Astrocyte (in vitro differentiated cells and primary cell): ENCODE data around the gene HNRNPF. TPM values are rescaled to one million over a fixed set of nuclear protein-coding genes. Genes with fewer than 3 reads are reported as not detected.

Experiments used
- DNase-seq: peaks from one replicate; pipeline ENCODE4 v3.0.0-alpha.2; 2010; ENCODE audit warnings: low read depth
- FAIRE-seq: peaks from 2 replicates; lab custom pipeline; 2011; peaks lifted over from hg19 to GRCh38; lab: Jason Lieb, UNC
- H2AFZ ChIP-seq: 2 replicates; pipeline ENCODE4 v1.6.0; 2012; ENCODE audit warnings: low read depth, low read length, inconsistent platforms
- H3K27ac ChIP-seq: 2 replicates; pipeline ENCODE4 v1.5.1; 2011; ENCODE audit warnings: low read depth, low read length, inconsistent platforms
- H3K27me3 ChIP-seq: 2 replicates; pipeline ENCODE4 v1.6.0; 2011; ENCODE audit warnings: low read length, inconsistent platforms; ENCODE audit not compliant: insufficient read depth
- H3K36me3 ChIP-seq: 2 replicates; pipeline ENCODE4 v1.5.1; 2011; ENCODE audit warnings: low read length, inconsistent platforms; ENCODE audit not compliant: insufficient read depth
- H3K4me1 ChIP-seq: 2 replicates; pipeline ENCODE4 v1.5.1; 2011; ENCODE audit warnings: low read length, inconsistent platforms; ENCODE audit not compliant: insufficient read depth
- H3K4me2 ChIP-seq: 2 replicates; pipeline ENCODE4 v1.6.0; 2012; ENCODE audit warnings: low read length, inconsistent platforms
- H3K4me3 ChIP-seq: 2 replicates; pipeline ENCODE4 v1.5.1; 2011; ENCODE audit warnings: low read depth, mild to moderate bottlenecking, low read length, inconsistent platforms; ENCODE audit not compliant: insufficient read depth
- H3K79me2 ChIP-seq: 2 replicates; pipeline ENCODE4 v1.6.0; 2012; ENCODE audit warnings: mild to moderate bottlenecking, low read length, inconsistent platforms; ENCODE audit not compliant: insufficient read depth
- H3K9ac ChIP-seq: 2 replicates; pipeline ENCODE4 v1.6.0; 2012; ENCODE audit warnings: mild to moderate bottlenecking, low read length, inconsistent platforms
- H3K9me3 ChIP-seq: 2 replicates; pipeline ENCODE4 v1.5.1; 2012; ENCODE audit warnings: low read depth, mild to moderate bottlenecking, low read length, inconsistent platforms; ENCODE audit not compliant: insufficient read depth
- H4K20me1 ChIP-seq: 2 replicates; pipeline ENCODE4 v1.6.0; 2012; ENCODE audit warnings: low read length, inconsistent platforms; ENCODE audit not compliant: insufficient read depth
- H3K27ac Mint-ChIP-seq: one replicate; pipeline ENCODE4 v1.8.0; 2021; ENCODE audit warnings: mild to moderate bottlenecking, mixed read lengths; ENCODE audit not compliant: unreplicated experiment
- H3K27me3 Mint-ChIP-seq: one replicate; pipeline ENCODE4 v1.8.0; 2021; ENCODE audit warnings: low read depth, mixed read lengths; ENCODE audit not compliant: unreplicated experiment
- H3K36me3 Mint-ChIP-seq: one replicate; pipeline ENCODE4 v1.8.0; 2021; ENCODE audit warnings: low read depth, mixed read lengths; ENCODE audit not compliant: unreplicated experiment
- H3K4me1 Mint-ChIP-seq: one replicate; pipeline ENCODE4 v1.8.0; 2021; ENCODE audit warnings: low read depth, mixed read lengths; ENCODE audit not compliant: unreplicated experiment
- H3K4me3 Mint-ChIP-seq: one replicate; pipeline ENCODE4 v1.8.0; 2021; ENCODE audit warnings: mild to moderate bottlenecking, moderate library complexity, mixed read lengths; ENCODE audit not compliant: unreplicated experiment
- H3K9me3 Mint-ChIP-seq: one replicate; pipeline ENCODE4 v1.8.0; 2021; ENCODE audit warnings: mild to moderate bottlenecking, mixed read lengths; ENCODE audit not compliant: unreplicated experiment
- CTCF ChIP-seq: IDR thresholded peaks from 2 replicates; pipeline ENCODE4 v1.5.1; 2011; ENCODE audit warnings: low read depth, mild to moderate bottlenecking, inconsistent platforms, low read length, moderate library complexity; ENCODE audit not compliant: insufficient read depth
- EZH2 ChIP-seq: IDR thresholded peaks from 2 replicates; pipeline ENCODE4 v1.6.1; 2012; ENCODE audit warnings: mild to moderate bottlenecking, low read length, inconsistent platforms; ENCODE audit not compliant: insufficient read depth
- total RNA-seq: library from RNA; stranded (reverse); gene quantifications from 2 replicates; pipeline ENCODE4 v1.2.1, GENCODE V29; 2021

The HNRNPF gene
- total RNA-seq, 1 donor from 2014 or later: 151 TPM

GRCh38 chr10:43417950-43418768 is 9.2 kb upstream of the HNRNPF start:
- no peak overlapping the region for H2AFZ ChIP-seq
- H3K4me3 Mint-ChIP-seq: no peak overlapping the region
- FAIRE-seq: no peak

GRCh38 chr10:43415544-43415943 is 6.6 kb upstream of the HNRNPF start:
- no peaks in the 10 kb centered on the region for H3K79me2 ChIP-seq
- no peak overlapping the region for H3K9ac ChIP-seq
- no peak overlapping the region for H3K4me3 Mint-ChIP-seq
- H3K4me1 Mint-ChIP-seq: no peaks in the 10 kb centered on the region
- H4K20me1 ChIP-seq: no peaks in the 10 kb centered on the region
- H3K4me3 ChIP-seq: no peak overlapping the region
- no peak overlapping the region for H3K27ac ChIP-seq
- no peaks in the 10 kb centered on the region for H3K9me3 ChIP-seq
- FAIRE-seq (no peak), DNase-seq (no peak)
- no peak overlapping the region for H3K4me2 ChIP-seq
- H3K36me3 Mint-ChIP-seq: no peaks in the 10 kb centered on the region
- H3K27ac Mint-ChIP-seq: no peak overlapping the region
- no peak for TF ChIP-seq EZH2
- no peak for TF ChIP-seq CTCF
- H2AFZ ChIP-seq: no peak overlapping the region
- H3K9me3 Mint-ChIP-seq: no peaks in the 10 kb centered on the region
- H3K36me3 ChIP-seq: no peaks in the 10 kb centered on the region
- no peaks in the 10 kb centered on the region for H3K27me3 ChIP-seq
- no peaks in the 10 kb centered on the region for H3K4me1 ChIP-seq
- no peaks in the 10 kb centered on the region for H3K27me3 Mint-ChIP-seq

More at GRCh38 chr10:43417950-43418768, 9.2 kb upstream of the HNRNPF start:
- Histone ChIP-seq H3K4me1 (peaks cover 5% of the 10 kb centered on the region), H3K27me3 (no peaks in the 10 kb centered on the region), H3K9ac (no peak overlapping the region), H3K79me2 (no peaks in the 10 kb centered on the region), H3K4me2 (no peak overlapping the region), H4K20me1 (no peaks in the 10 kb centered on the region), H3K9me3 (no peaks in the 10 kb centered on the region), H3K36me3 (no peaks in the 10 kb centered on the region), H3K27ac (no peak overlapping the region), H3K4me3 (no peak overlapping the region)
- TF ChIP-seq EZH2 (no peak), CTCF (no peak)
- DNase-seq: no peak
- Mint-ChIP-seq H3K36me3 (no peaks in the 10 kb centered on the region), H3K27ac (no peak overlapping the region), H3K9me3 (no peaks in the 10 kb centered on the region), H3K27me3 (no peaks in the 10 kb centered on the region), H3K4me1 (no peaks in the 10 kb centered on the region)

- Histone ChIP-seq H3K4me3 (no peak overlapping the region), H4K20me1 (peaks cover 13% of the 10 kb centered on the region), H2AFZ (no peak overlapping the region), H3K9me3 (no peaks in the 10 kb centered on the region), H3K4me1 (peaks cover 4% of the 10 kb centered on the region), H3K4me2 (no peak overlapping the region), H3K36me3 (no peaks in the 10 kb centered on the region), H3K9ac (no peak overlapping the region), H3K79me2 (peaks cover 24% of the 10 kb centered on the region), H3K27ac (no peak overlapping the region), H3K27me3 (no peaks in the 10 kb centered on the region)
- FAIRE-seq: no peak
- Mint-ChIP-seq H3K27ac (no peak overlapping the region), H3K36me3 (no peaks in the 10 kb centered on the region), H3K27me3 (no peaks in the 10 kb centered on the region), H3K4me1 (no peaks in the 10 kb centered on the region), H3K9me3 (no peaks in the 10 kb centered on the region), H3K4me3 (no peak overlapping the region)
- TF ChIP-seq EZH2: no peak
- no peak for TF ChIP-seq CTCF
- no peak for DNase-seq
Observed at GRCh38 chr10:43411536-43411935, 2.5 kb upstream of the HNRNPF start.
